ENCODE measurements around the gene TOLLIP.

Gene TOLLIP

DNA sequence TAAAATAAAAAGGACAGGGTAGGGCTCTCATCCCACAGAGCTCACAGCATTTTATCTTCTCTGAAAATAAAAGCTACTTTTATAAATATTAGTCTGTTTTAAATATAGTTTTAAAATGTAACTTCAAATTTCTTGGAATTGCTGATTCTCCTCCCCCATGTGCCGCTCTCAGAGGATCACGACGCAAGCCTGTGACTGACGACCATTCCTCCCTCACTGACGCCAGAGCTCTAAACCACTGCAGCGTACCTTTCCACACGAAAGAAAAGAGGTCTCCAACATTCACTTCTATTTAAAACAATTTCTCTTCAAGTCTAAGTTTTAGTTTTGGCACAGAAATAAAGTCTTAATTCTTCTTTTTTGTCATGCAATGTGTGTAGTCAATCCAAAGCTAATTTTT, 9.3 kb downstream of the TOLLIP start:
- Histone ChIP-seq H3K4me3 (ENCODE audit: low read length) (no peak overlapping the region), H2BK15ac (replicated peaks; ENCODE audit: low read depth) (no peak overlapping the region), H3K27me3 (ENCODE audit: insufficient read depth, low read length, poor library complexity) (no peaks in the 10 kb centered on the region), H2AK5ac (ENCODE audit: low read length) (no peak overlapping the region), H3K4me1 (ENCODE audit: control insufficient read depth, low read depth, low read length) (no peaks in the 10 kb centered on the region), H3K56ac (ENCODE audit: low read length) (no peak overlapping the region), H3K4ac (ENCODE audit: low read depth, low read length) (no peak overlapping the region), H3K18ac (ENCODE audit: low read length) (no peak overlapping the region), H3K23ac (ENCODE audit: low read length) (no peak overlapping the region), H3K4me2 (ENCODE audit: low read length) (no peak overlapping the region), H3K79me1 (ENCODE audit: low read length) (peaks cover 32% of the 10 kb centered on the region), H2BK5ac (ENCODE audit: low read length) (no peak overlapping the region), H4K5ac (ENCODE audit: low read length) (no peak overlapping the region), H2BK120ac (ENCODE audit: low read depth, low read length) (no peak overlapping the region), H3K79me2 (ENCODE audit: control insufficient read depth, insufficient read depth, low read length) (peaks cover 30% of the 10 kb centered on the region), H3K27ac (ENCODE audit: low read depth, low read length) (no peak overlapping the region), H4K8ac (ENCODE audit: low read depth, low read length) (no peak overlapping the region), H3K36me3 (ENCODE audit: control insufficient read depth, insufficient read depth, low read length) (no peaks in the 10 kb centered on the region), H3K9ac (ENCODE audit: low read length) (no peak overlapping the region)
- no peak for DNase-seq
- no CpG with 5 or more reads among the region's 7 CpGs for WGBS (ENCODE audit: extremely low coverage, insufficient coverage, low lambda C conversion rate)

DNA sequence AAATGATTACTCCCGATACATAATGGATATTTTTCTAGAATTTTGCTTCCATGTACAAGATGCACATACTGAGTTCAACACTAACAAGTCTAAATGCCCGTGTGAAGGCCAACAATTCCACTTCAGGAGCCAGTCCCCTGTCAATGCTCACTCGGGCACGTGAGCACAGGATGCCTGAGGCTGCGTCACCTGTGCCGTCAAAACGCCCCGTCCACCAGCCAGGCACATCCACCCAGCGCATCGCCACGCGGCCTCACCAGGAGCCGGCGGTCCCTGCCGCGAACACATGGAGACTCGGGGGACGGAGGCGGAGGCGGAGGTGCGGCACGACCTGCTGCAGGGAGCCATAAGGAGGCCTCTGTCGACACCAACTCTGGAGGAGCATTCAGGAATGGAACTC, 9.8 kb downstream of the TOLLIP start:
- Histone ChIP-seq H3K4me1 (ENCODE audit: control insufficient read depth, low read depth, low read length) (no peaks in the 10 kb centered on the region), H3K4me2 (ENCODE audit: low read length) (no peak overlapping the region), H2BK15ac (replicated peaks; ENCODE audit: low read depth) (no peak overlapping the region), H3K27me3 (ENCODE audit: insufficient read depth, low read length, poor library complexity) (no peaks in the 10 kb centered on the region), H3K23ac (ENCODE audit: low read length) (no peak overlapping the region), H2AK5ac (ENCODE audit: low read length) (no peak overlapping the region), H4K5ac (ENCODE audit: low read length) (no peak overlapping the region), H3K9ac (ENCODE audit: low read length) (no peak overlapping the region), H3K56ac (ENCODE audit: low read length) (peak overlapping the region; percentile 37), H3K79me1 (ENCODE audit: low read length) (peaks cover 32% of the 10 kb centered on the region), H3K4me3 (ENCODE audit: low read length) (no peak overlapping the region), H4K8ac (ENCODE audit: low read depth, low read length) (no peak overlapping the region), H3K36me3 (ENCODE audit: control insufficient read depth, insufficient read depth, low read length) (no peaks in the 10 kb centered on the region), H2BK120ac (ENCODE audit: low read depth, low read length) (no peak overlapping the region), H3K27ac (ENCODE audit: low read depth, low read length) (no peak overlapping the region), H3K79me2 (ENCODE audit: control insufficient read depth, insufficient read depth, low read length) (peaks cover 30% of the 10 kb centered on the region), H2BK5ac (ENCODE audit: low read length) (no peak overlapping the region), H3K18ac (ENCODE audit: low read length) (no peak overlapping the region), H3K4ac (ENCODE audit: low read depth, low read length) (no peak overlapping the region)
- WGBS (ENCODE audit: extremely low coverage, insufficient coverage, low lambda C conversion rate), result no CpG with 5 or more reads among the region's 23 CpGs
- no peak for DNase-seq

DNA sequence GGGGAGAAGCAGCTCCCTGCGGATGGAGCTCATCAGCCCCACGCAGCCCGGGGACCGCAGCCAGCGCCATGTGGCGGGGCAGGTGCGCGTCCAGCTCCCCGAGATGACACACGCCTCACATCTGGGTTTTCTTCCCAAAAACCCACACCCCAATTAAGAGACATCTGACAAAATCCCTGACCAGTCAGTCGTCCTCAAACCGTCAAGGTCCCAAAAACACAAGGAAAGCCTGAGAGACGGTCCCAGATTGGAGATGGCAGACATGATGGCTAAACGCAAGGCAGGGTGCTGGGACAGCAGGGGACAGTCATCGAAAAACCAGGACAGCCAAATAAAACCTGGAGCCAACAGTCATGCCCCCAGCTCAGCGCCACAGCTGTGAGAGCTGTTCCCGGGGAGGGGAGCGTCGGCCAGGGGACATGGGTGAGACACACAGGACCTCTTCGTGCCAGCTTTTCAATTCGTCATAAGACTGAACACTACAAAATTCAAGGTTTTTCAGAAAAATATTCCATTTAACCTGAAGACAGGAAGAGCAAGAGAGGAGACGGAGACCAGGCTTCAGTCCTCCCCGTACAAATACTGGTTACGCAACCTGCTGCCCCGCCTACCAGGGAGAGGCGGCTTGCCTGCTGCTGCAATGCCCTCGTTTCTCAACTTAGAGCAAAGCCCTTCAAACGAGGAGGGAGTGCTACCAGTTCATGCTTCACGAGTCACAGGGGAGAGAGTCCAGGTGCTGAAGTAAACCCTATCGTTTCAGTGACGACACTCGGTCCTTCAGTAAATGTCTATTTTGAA, 10.5 kb downstream of the TOLLIP start:
- peak; percentile 69 for DNase-seq

DNA sequence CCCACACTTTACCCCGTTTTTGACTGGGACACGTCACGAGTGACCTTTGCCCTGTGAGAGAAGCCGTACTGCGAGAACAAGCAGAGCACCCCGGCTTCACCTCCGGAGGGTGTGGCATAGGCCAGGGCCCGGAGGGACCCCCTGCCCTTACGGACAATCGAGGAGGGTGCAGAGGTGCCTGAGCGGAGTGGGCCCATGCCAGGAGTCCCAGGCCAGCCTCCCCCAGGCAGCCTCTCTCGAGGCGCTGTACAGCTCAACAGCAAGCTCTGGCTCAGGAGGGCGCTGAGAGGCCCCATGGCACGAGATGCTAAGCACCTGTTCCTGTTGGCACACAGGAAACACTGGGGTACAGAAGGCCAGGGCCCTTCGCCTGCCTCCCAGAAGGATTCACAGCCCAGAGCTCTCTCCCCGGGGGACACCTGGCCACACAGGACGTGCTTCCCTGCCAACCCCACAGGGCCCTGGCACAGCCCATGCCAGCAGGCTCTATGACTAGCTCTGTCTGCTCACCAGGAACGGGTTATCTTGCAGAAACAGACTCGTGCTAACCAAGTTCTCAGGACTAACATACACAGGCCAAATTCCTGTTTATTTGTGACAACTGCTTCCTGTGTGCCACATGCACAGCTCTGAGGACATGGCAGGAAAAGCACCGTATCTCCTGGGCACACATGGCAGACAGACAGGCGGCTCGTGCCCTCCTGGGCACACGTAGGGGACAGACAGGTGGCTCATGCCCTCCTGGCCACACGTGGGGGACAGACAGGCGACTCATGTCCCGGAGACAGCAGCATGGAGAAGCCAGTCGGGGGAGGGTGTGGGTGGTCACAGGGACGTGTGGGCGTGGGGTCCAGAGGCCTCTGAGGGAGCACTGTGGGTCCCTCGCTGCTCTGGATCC, 11.6 kb downstream of the TOLLIP start:
- Histone ChIP-seq H3K9ac (ENCODE audit: low read length) (no peak overlapping the region), H3K79me1 (ENCODE audit: low read length) (peaks cover 27% of the 10 kb centered on the region), H4K8ac (ENCODE audit: low read depth, low read length) (no peak overlapping the region), H3K4me3 (ENCODE audit: low read length) (no peak overlapping the region), H2BK15ac (replicated peaks; ENCODE audit: low read depth) (no peak overlapping the region), H2BK120ac (ENCODE audit: low read depth, low read length) (no peak overlapping the region), H3K23ac (ENCODE audit: low read length) (no peak overlapping the region), H3K27me3 (ENCODE audit: insufficient read depth, low read length, poor library complexity) (no peaks in the 10 kb centered on the region), H3K36me3 (ENCODE audit: control insufficient read depth, insufficient read depth, low read length) (no peaks in the 10 kb centered on the region), H2BK5ac (ENCODE audit: low read length) (no peak overlapping the region), H3K4me2 (ENCODE audit: low read length) (no peak overlapping the region), H2AK5ac (ENCODE audit: low read length) (no peak overlapping the region), H3K4me1 (ENCODE audit: control insufficient read depth, low read depth, low read length) (no peaks in the 10 kb centered on the region), H3K27ac (ENCODE audit: low read depth, low read length) (no peak overlapping the region), H3K18ac (ENCODE audit: low read length) (no peak overlapping the region), H3K4ac (ENCODE audit: low read depth, low read length) (no peak overlapping the region), H4K5ac (ENCODE audit: low read length) (no peak overlapping the region), H3K79me2 (ENCODE audit: control insufficient read depth, insufficient read depth, low read length) (peaks cover 26% of the 10 kb centered on the region), H3K56ac (ENCODE audit: low read length) (no peak overlapping the region)
- no peak for DNase-seq
- no CpG with 5 or more reads among the region's 31 CpGs for WGBS (ENCODE audit: extremely low coverage, insufficient coverage, low lambda C conversion rate)

More for the DNA sequence above, 10.5 kb downstream of the TOLLIP start:
- Histone ChIP-seq H3K9ac (ENCODE audit: low read length) (no peak overlapping the region), H3K4me2 (ENCODE audit: low read length) (no peak overlapping the region), H3K27me3 (ENCODE audit: insufficient read depth, low read length, poor library complexity) (no peaks in the 10 kb centered on the region), H2BK15ac (replicated peaks; ENCODE audit: low read depth) (no peak overlapping the region), H2BK5ac (ENCODE audit: low read length) (no peak overlapping the region), H4K8ac (ENCODE audit: low read depth, low read length) (no peak overlapping the region), H4K5ac (ENCODE audit: low read length) (no peak overlapping the region), H3K79me1 (ENCODE audit: low read length) (peaks cover 30% of the 10 kb centered on the region), H3K27ac (ENCODE audit: low read depth, low read length) (no peak overlapping the region), H3K36me3 (ENCODE audit: control insufficient read depth, insufficient read depth, low read length) (no peaks in the 10 kb centered on the region), H3K79me2 (ENCODE audit: control insufficient read depth, insufficient read depth, low read length) (peaks cover 30% of the 10 kb centered on the region), H3K4ac (ENCODE audit: low read depth, low read length) (no peak overlapping the region), H3K18ac (ENCODE audit: low read length) (no peak overlapping the region), H3K4me1 (ENCODE audit: control insufficient read depth, low read depth, low read length) (no peaks in the 10 kb centered on the region), H3K56ac (ENCODE audit: low read length) (peak overlapping the region; percentile 15), H2BK120ac (ENCODE audit: low read depth, low read length) (no peak overlapping the region), H3K23ac (ENCODE audit: low read length) (no peak overlapping the region), H3K4me3 (ENCODE audit: low read length) (no peak overlapping the region), H2AK5ac (ENCODE audit: low read length) (no peak overlapping the region)
- WGBS (ENCODE audit: extremely low coverage, insufficient coverage, low lambda C conversion rate), result no CpG with 5 or more reads among the region's 32 CpGs

DNA sequence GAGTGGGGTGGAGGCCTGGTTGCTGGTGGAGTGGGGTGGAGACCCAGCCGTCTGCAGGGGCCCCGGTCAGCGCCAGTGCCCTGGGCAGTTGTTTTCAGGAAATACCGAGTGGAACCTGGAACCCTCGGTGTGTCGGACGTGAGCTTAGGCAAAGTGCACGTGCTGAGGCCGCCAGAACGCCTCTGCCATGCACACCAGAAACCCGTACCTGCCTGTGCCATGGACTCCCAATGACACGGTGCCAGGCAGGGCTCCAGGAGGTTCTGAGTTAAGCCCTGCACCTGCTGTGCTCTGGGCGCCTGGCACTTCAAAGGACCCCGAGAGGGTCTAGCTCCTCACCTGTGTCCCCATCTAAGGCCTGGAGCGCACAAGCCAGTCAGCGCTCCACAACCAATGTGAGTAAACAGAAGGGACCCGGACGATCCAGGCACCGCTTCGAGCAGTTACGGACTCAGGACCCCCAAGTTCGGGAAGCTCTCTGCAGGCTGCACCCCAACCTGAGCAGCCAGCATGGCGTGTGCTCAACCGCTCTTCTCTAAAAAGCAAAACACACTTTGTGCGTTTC, 12.3 kb downstream of the TOLLIP start:
- H2AK5ac ChIP-seq (ENCODE audit: low read length), result no peak overlapping the region
- no peak overlapping the region for H3K23ac ChIP-seq (ENCODE audit: low read length)
- no peak overlapping the region for H3K4ac ChIP-seq (ENCODE audit: low read depth, low read length)
- no peaks in the 10 kb centered on the region for H3K27me3 ChIP-seq (ENCODE audit: insufficient read depth, low read length, poor library complexity)
- no peak overlapping the region for H3K4me3 ChIP-seq (ENCODE audit: low read length)
- no CpG with 5 or more reads among the region's 25 CpGs for WGBS (ENCODE audit: extremely low coverage, insufficient coverage, low lambda C conversion rate)
- no peak for DNase-seq
- no peak overlapping the region for H3K18ac ChIP-seq (ENCODE audit: low read length)
- H3K4me1 ChIP-seq (ENCODE audit: control insufficient read depth, low read depth, low read length), result no peaks in the 10 kb centered on the region
- H3K4me2 ChIP-seq (ENCODE audit: low read length), result no peak overlapping the region
- peaks cover 29% of the 10 kb centered on the region for H3K79me1 ChIP-seq (ENCODE audit: low read length)
- H2BK120ac ChIP-seq (ENCODE audit: low read depth, low read length), result no peak overlapping the region
- peaks cover 21% of the 10 kb centered on the region for H3K79me2 ChIP-seq (ENCODE audit: control insufficient read depth, insufficient read depth, low read length)
- no peak overlapping the region for H3K9ac ChIP-seq (ENCODE audit: low read length)
- no peak overlapping the region for H2BK15ac ChIP-seq (replicated peaks; ENCODE audit: low read depth)
- no peak overlapping the region for H3K56ac ChIP-seq (ENCODE audit: low read length)
- no peak overlapping the region for H3K27ac ChIP-seq (ENCODE audit: low read depth, low read length)
- no peak overlapping the region for H2BK5ac ChIP-seq (ENCODE audit: low read length)
- no peak overlapping the region for H4K5ac ChIP-seq (ENCODE audit: low read length)
- no peaks in the 10 kb centered on the region for H3K36me3 ChIP-seq (ENCODE audit: control insufficient read depth, insufficient read depth, low read length)
- no peak overlapping the region for H4K8ac ChIP-seq (ENCODE audit: low read depth, low read length)

Measured in mesendoderm (in vitro differentiated cells).